SK-N-SH (cell line): ENCODE measurements around the gene HARS2. TPM values are rescaled to one million over a fixed set of nuclear protein-coding genes. Genes with fewer than 3 reads are reported as not detected.
"Not testable (repeated sequence)": the region's sequence is repeated elsewhere in the genome, so short reads cannot be mapped to it uniquely, and the experiment has no call there.

Experiments
- CTCF ChIA-PET: fragments of 300-600, 350-600 bp; formaldehyde crosslinking; extraction: SDS; loops from one replicate; lab custom pipeline; 2021; lab: Yijun Ruan, JAX
- POLR2A ChIA-PET: fragments of 350-600 bp; sonication (Branson Sonifier 250); formaldehyde crosslinking; extraction: SDS; loops from one replicate; lab custom pipeline; 2020; ENCODE audit warnings: antibody characterized with exemption, inconsistent platforms; lab: Yijun Ruan, JAX
- DNase-seq: peaks from one replicate; pipeline ENCODE4 v3.0.0; 2012
- H2AFZ ChIP-seq: fragments of 200-600 bp; sonication (generic); 2 replicates; pipeline ENCODE4 v1.8.1; 2016; ENCODE audit warnings: antibody characterized with exemption, mild to moderate bottlenecking, low read depth
- H3F3A ChIP-seq: fragments of 200-600 bp; sonication (generic); replicated peaks from 2 replicates; pipeline ENCODE3; 2016; ENCODE audit warnings: antibody characterized with exemption, mild to moderate bottlenecking; ENCODE audit not compliant: insufficient read depth
- H3K27ac ChIP-seq, 2 experiments: fragments of 200-500 bp in 1 of 2; fragments of 200-600 bp in 1 of 2; sonication (Bioruptor generic) in 1 of 2; sonication (generic), shearing (Covaris generic) in 1 of 2; 2 replicates each; pipeline versions ENCODE4 v1.5.1 to v1.6.1; 2014 to 2016; ENCODE audit warnings: low read depth in 2 of 2, inconsistent platforms in 1 of 2, low read length in 1 of 2, mild to moderate bottlenecking in 1 of 2, mixed read lengths in 1 of 2
- H3K27me3 ChIP-seq: fragments of 200-600 bp; sonication (generic), shearing (Covaris generic); 2 replicates; pipeline ENCODE4 v1.6.1; 2016; ENCODE audit warnings: mixed run types; ENCODE audit not compliant: insufficient read depth
- H3K36me3 ChIP-seq, 2 experiments: fragments of 200-500 bp in 1 of 2; fragments of 200-600 bp in 1 of 2; sonication (Bioruptor generic) in 1 of 2; sonication (generic) in 1 of 2; replicated peaks in 1 of 2; 2 replicates each; pipeline versions ENCODE3 to v1.5.1; 2014 to 2016; ENCODE audit warnings: low read length in 1 of 2, mild to moderate bottlenecking in 1 of 2; ENCODE audit not compliant: insufficient read depth in 2 of 2, control insufficient read depth in 1 of 2
- H3K4me1 ChIP-seq, 2 experiments: fragments of 200-500 bp in 1 of 2; fragments of 200-600 bp in 1 of 2; sonication (Bioruptor generic) in 1 of 2; sonication (generic), shearing (Covaris generic) in 1 of 2; 2 replicates each; pipeline versions ENCODE4 v1.5.1 to v1.6.1; 2014 to 2016; ENCODE audit warnings: low read depth in 1 of 2, low read length in 1 of 2, mixed run types in 1 of 2; ENCODE audit not compliant: insufficient read depth in 2 of 2, control insufficient read depth in 1 of 2
- H3K4me2 ChIP-seq: fragments of 200-600 bp; sonication (generic), shearing (Covaris generic); 2 replicates; pipeline ENCODE4 v1.6.1; 2017; ENCODE audit warnings: mixed run types
- H3K4me3 ChIP-seq, 2 experiments: fragments of 200-500 bp in 1 of 2; fragments of 200-600 bp in 1 of 2; sonication (Bioruptor generic) in 1 of 2; sonication (generic), shearing (Covaris generic) in 1 of 2; 2 replicates each; pipeline versions ENCODE4 v1.5.1 to v1.8.1; 2014 to 2016; ENCODE audit warnings: low read depth in 2 of 2, inconsistent platforms in 1 of 2, low read length in 1 of 2, mild to moderate bottlenecking in 1 of 2, mixed read lengths in 1 of 2, moderate library complexity in 1 of 2
- H3K79me2 ChIP-seq: fragments of 200-600 bp; sonication (generic); 2 replicates; pipeline ENCODE4 v1.8.1; 2017; ENCODE audit warnings: mild to moderate bottlenecking; ENCODE audit not compliant: insufficient read depth
- H3K9ac ChIP-seq: fragments of 200-600 bp; sonication (generic); 2 replicates; pipeline ENCODE4 v1.6.1; 2017; ENCODE audit warnings: mixed run types
- H3K9me2 ChIP-seq: fragments of 200-600 bp; sonication (generic); 2 replicates; pipeline ENCODE4 v1.6.1; 2017; ENCODE audit warnings: mixed run types
- H3K9me3 ChIP-seq: fragments of 200-600 bp; sonication (generic); 2 replicates; pipeline ENCODE4 v1.6.1; 2017; ENCODE audit warnings: mixed run types, mild to moderate bottlenecking, moderate library complexity
- H4K20me1 ChIP-seq: fragments of 200-600 bp; sonication (generic); 2 replicates; pipeline ENCODE4 v1.6.1; 2017; ENCODE audit warnings: mild to moderate bottlenecking, mixed run types; ENCODE audit not compliant: insufficient read depth
- CTCF ChIP-seq: fragments of 200-600 bp; sonication (generic); IDR thresholded peaks from 2 replicates; pipeline ENCODE4 v1.6.1; 2017; ENCODE audit warnings: antibody characterized with exemption, mild to moderate bottlenecking, moderate library complexity
- EP300 ChIP-seq, 2 experiments: IDR thresholded peaks; 2 replicates each; pipeline versions ENCODE4 v1.4.0 to v1.6.1; 2012; ENCODE audit warnings: borderline replicate concordance in 1 of 2, low read depth in 1 of 2, low read length in 1 of 2
- EZH2phosphoT487 ChIP-seq: fragments of 200-600 bp; sonication (generic); IDR thresholded peaks from 2 replicates; pipeline ENCODE4 v1.6.1; 2017; ENCODE audit warnings: low read depth, mixed run types, mild to moderate bottlenecking, antibody characterized with exemption, moderate library complexity, borderline replicate concordance
- FOSL2 ChIP-seq: IDR thresholded peaks from 2 replicates; pipeline ENCODE4 v1.4.0; 2012; ENCODE audit warnings: low read depth, mild to moderate bottlenecking, moderate library complexity, borderline replicate concordance
- FOXM1 ChIP-seq: IDR thresholded peaks from 2 replicates; pipeline ENCODE4 v1.4.0; 2012; ENCODE audit warnings: low read depth, mild to moderate bottlenecking
- GABPA ChIP-seq: IDR thresholded peaks from 2 replicates; pipeline ENCODE4 v1.4.0; 2012; ENCODE audit warnings: low read depth, mild to moderate bottlenecking
- GATA2 ChIP-seq: sonication (generic); formaldehyde crosslinking; IDR thresholded peaks from 2 replicates; pipeline ENCODE4 v1.5.0; 2020; ENCODE audit warnings: mild to moderate bottlenecking, missing genetic modification reagents
- JUND ChIP-seq: IDR thresholded peaks from 2 replicates; pipeline ENCODE4 v1.4.0; 2012
- MEF2A ChIP-seq: IDR thresholded peaks from 2 replicates; pipeline ENCODE4 v1.4.0; 2012; ENCODE audit warnings: low read depth, borderline replicate concordance
- MXI1 ChIP-seq: IDR thresholded peaks from 2 replicates; pipeline ENCODE4 v1.6.1; 2012; ENCODE audit warnings: mild to moderate bottlenecking, low read depth, low read length, improper control_type of control experiment
- NFIC ChIP-seq: IDR thresholded peaks from 2 replicates; pipeline ENCODE4 v1.4.0; 2012; ENCODE audit warnings: borderline replicate concordance
- RAD21 ChIP-seq: IDR thresholded peaks from 2 replicates; pipeline ENCODE4 v1.6.1; 2012; ENCODE audit warnings: mild to moderate bottlenecking, low read length
- RCOR1 ChIP-seq: fragments of 150-350 bp; IDR thresholded peaks from 2 replicates; pipeline ENCODE4 v1.6.1; 2017; ENCODE audit warnings: antibody characterized with exemption, low read length
- REST ChIP-seq: IDR thresholded peaks from 2 replicates; pipeline ENCODE4 v1.6.1; 2012; ENCODE audit warnings: mild to moderate bottlenecking, low read depth, low read length, moderate library complexity
- RXRA ChIP-seq: IDR thresholded peaks from 2 replicates; pipeline ENCODE4 v1.4.0; 2012; ENCODE audit warnings: low read depth, mild to moderate bottlenecking, borderline replicate concordance
- SMC3 ChIP-seq: IDR thresholded peaks from 2 replicates; pipeline ENCODE4 v1.6.1; 2012; ENCODE audit warnings: low read depth, low read length, improper control_type of control experiment
- USF1 ChIP-seq: IDR thresholded peaks from 2 replicates; pipeline ENCODE4 v1.4.0; 2012; ENCODE audit warnings: low read depth, borderline replicate concordance
- WGBS: methylation state at CpG from one replicate; pipeline ENCODE4 v1.1.6; 2017; ENCODE audit warnings: low lambda C conversion rate; 5-methylcytosine and 5-hydroxymethylcytosine counted together
- polyA plus RNA-seq, 3 experiments: library from polyadenylated mRNA; depleted of rRNA; stranded (reverse); fragments of >200 nt; gene quantifications; 2 replicates each; pipeline ENCODE4 v1.2.3, GENCODE V29; 2012

The HARS2 gene
- polyA plus RNA-seq, 1 of the 3 experiments (the other 2 are of a cell fraction), result 40.8 TPM

GRCh38 chr5:140658870-140659269 is 32.4 kb upstream of the HARS2 start:
- WGBS, result 97% methylated on average over 17 of the region's 17 CpGs
- Histone ChIP-seq H3K4me3 (no peak overlapping the region), H3K27me3 (no peaks in the 10 kb centered on the region), H3K9ac (no peak overlapping the region), H4K20me1 (no peaks in the 10 kb centered on the region), H3K9me2 (no peaks in the 10 kb centered on the region), H3K4me1 (no peaks in the 10 kb centered on the region; a peak in 1 of 4 replicates), H3K9me3 (no peaks in the 10 kb centered on the region), H3K4me2 (no peak overlapping the region), H2AFZ (no peak overlapping the region), H3F3A (peaks cover 16% of the 10 kb centered on the region), H3K79me2 (no peaks in the 10 kb centered on the region), H3K36me3 (peaks cover 65 to 79% of the 10 kb centered on the region in 2 experiments), H3K27ac (no peak overlapping the region)
- TF ChIP-seq RAD21 (no peak), CTCF (no peak), EP300 (IDR thresholded peaks at IDR 0.05; ENCODE audit: borderline replicate concordance in 1 of 2, low read depth in 1 of 2, low read length in 1 of 2) (no peak), RXRA (no peak), JUND (no peak), SMC3 (no peak), NFIC (no peak), FOSL2 (no peak)
- no peak for DNase-seq
- ChIA-PET POLR2A (no interaction called here), CTCF (interaction anchor here (0.6 to 0.7 kb wide), 2 partner anchors 307 to 1392 kb away, joined by 3 read pairs; no protein-coding TSS in a partner anchor)

GRCh38 chr5:140660371-140660770 is 30.9 kb upstream of the HARS2 start:
- H3K9ac ChIP-seq, DNase-seq, H2AFZ ChIP-seq, H3K27ac ChIP-seq, H3K79me2 ChIP-seq, H3K4me3 ChIP-seq, H3K4me2 ChIP-seq, H4K20me1 ChIP-seq, H3K4me1 ChIP-seq, H3K27me3 ChIP-seq, H3K9me3 ChIP-seq, POLR2A ChIA-PET, H3K9me2 ChIP-seq: not testable (repeated sequence)
- CTCF ChIA-PET, result interaction anchor here (0.9 kb wide), 1 partner anchor 60 kb away, joined by 3 read pairs; no protein-coding TSS in a partner anchor
- peaks cover 23% of the 10 kb centered on the region for H3F3A ChIP-seq
- peaks cover 51 to 64% of the 10 kb centered on the region in 2 experiments for H3K36me3 ChIP-seq
- 94% methylated on average over 6 of the region's 6 CpGs for WGBS

- peak overlapping the region; percentile 85 for H3K9ac ChIP-seq
- H3K27me3 ChIP-seq, result no peaks in the 10 kb centered on the region
- POLR2A ChIA-PET, result interaction anchor here (0.6 to 3.1 kb wide), 6 partner anchors 9 to 990 kb away, joined by 3 to 14 read pairs (median 4); partner anchors contain the start of genes DND1, HARS1, HARS2 and IK
- peaks cover 0 to 4% of the 10 kb centered on the region in 2 experiments; a peak in 2 of 4 replicates for H3K4me1 ChIP-seq
- H3K4me3 ChIP-seq, result peak overlapping the region; percentile 78 to 88
- H3K9me2 ChIP-seq, result no peaks in the 10 kb centered on the region
- CTCF ChIA-PET, result interaction anchor here (2.5 kb wide), 1 partner anchor 17 kb away, joined by 11 read pairs; the partner anchor contains the start of genes IK and NDUFA2
- no peak for DNase-seq
- H3K4me2 ChIP-seq, result peak overlapping the region; percentile 71
- 0 out of 2 replicates have a peak, but pooled peaks cover 5% of the 10 kb centered on the region for H4K20me1 ChIP-seq
- no peaks in the 10 kb centered on the region for H3K9me3 ChIP-seq
- H3F3A ChIP-seq, result peaks cover 27% of the 10 kb centered on the region
- peaks cover 42 to 65% of the 10 kb centered on the region in 2 experiments for H3K36me3 ChIP-seq
- H2AFZ ChIP-seq, result peak overlapping the region; percentile 82
- 3% methylated on average over 18 of the region's 18 CpGs for WGBS
- peaks cover 41% of the 10 kb centered on the region for H3K79me2 ChIP-seq
- H3K27ac ChIP-seq, result peak overlapping the region; percentile 89 to 94
- no peak for TF ChIP-seq GABPA
- no peak for TF ChIP-seq FOXM1
- TF ChIP-seq USF1, result no peak
- TF ChIP-seq EZH2phosphoT487, result no peak
- no peak for TF ChIP-seq GATA2 (CRISPR knock-in tag)
- no peak for TF ChIP-seq EP300 (IDR thresholded peaks at IDR 0.05; ENCODE audit: borderline replicate concordance in 1 of 2, low read depth in 1 of 2, low read length in 1 of 2)
- TF ChIP-seq REST, result no peak
- TF ChIP-seq MXI1, result no peak
- TF ChIP-seq RCOR1, result no peak
- TF ChIP-seq MEF2A, result no peak
Observed at GRCh38 chr5:140664030-140664358, 27.3 kb upstream of the HARS2 start.
